Kidney tubule cell (primary cell): ENCODE results near the gene PSMB11.

Experiments used
- DNase-seq: peaks from one replicate; pipeline ENCODE4 v3.0.0-alpha.2; 2018; ENCODE audit warnings: low spot score

Gene PSMB11

GRCh38 chr14:23085458-23085857 lies 43.4 kb downstream of the PSMB11 start:
- no peak for DNase-seq

GRCh38 chr14:23086565-23086964 lies 44.6 kb downstream of the PSMB11 start:
- no peak for DNase-seq

- no peak for DNase-seq
These were observed 47.7 kb downstream of the PSMB11 start for GRCh38 chr14:23089498-23090253.

GRCh38 chr14:23090254-23090636 lies 48.2 kb downstream of the PSMB11 start:
- no peak for DNase-seq

- DNase-seq: no peak
These were observed 49.5 kb downstream of the PSMB11 start for GRCh38 chr14:23091294-23092225.

DNA sequence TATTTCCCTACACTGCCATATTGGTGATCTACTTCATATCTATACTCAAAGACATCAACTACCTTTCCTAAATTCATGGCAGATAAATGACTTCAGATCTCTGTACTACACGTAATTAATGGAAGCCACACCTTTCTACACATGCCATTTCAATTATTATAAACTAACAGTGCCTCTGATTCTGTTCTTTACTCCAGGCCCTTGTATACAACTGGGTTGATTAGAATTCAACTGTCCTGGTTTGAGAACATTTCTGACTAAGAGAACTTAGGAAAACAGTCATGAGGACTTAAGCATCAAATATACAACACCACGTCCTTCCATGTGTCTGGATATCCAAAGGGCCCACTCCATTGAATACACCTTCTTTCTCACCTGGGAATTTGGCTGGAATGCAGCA lies 51.1 kb downstream of the PSMB11 start:
- no peak for DNase-seq

- DNase-seq: no peak
These were observed 51.5 kb downstream of the PSMB11 start for GRCh38 chr14:23093526-23093925.
